DND-41 (cell line): ENCODE results near the gene ZIC2.

Experiments
- EZH2 ChIP-seq: IDR thresholded peaks from 3 replicates; pipeline ENCODE4 v1.6.1; 2012; ENCODE audit warnings: borderline replicate concordance, low read depth, mild to moderate bottlenecking, moderate library complexity, low read length, inconsistent platforms; ENCODE audit not compliant: severe bottlenecking
- TF ChIP-seq, protein P1 (sequence below): IDR thresholded peaks from 2 replicates; pipeline ENCODE4 v1.5.1; 2012; ENCODE audit warnings: borderline replicate concordance, low read length, moderate library complexity, mild to moderate bottlenecking; ENCODE audit not compliant: poor library complexity, severe bottlenecking; ENCODE audit errors: extremely low read depth

DNA sequence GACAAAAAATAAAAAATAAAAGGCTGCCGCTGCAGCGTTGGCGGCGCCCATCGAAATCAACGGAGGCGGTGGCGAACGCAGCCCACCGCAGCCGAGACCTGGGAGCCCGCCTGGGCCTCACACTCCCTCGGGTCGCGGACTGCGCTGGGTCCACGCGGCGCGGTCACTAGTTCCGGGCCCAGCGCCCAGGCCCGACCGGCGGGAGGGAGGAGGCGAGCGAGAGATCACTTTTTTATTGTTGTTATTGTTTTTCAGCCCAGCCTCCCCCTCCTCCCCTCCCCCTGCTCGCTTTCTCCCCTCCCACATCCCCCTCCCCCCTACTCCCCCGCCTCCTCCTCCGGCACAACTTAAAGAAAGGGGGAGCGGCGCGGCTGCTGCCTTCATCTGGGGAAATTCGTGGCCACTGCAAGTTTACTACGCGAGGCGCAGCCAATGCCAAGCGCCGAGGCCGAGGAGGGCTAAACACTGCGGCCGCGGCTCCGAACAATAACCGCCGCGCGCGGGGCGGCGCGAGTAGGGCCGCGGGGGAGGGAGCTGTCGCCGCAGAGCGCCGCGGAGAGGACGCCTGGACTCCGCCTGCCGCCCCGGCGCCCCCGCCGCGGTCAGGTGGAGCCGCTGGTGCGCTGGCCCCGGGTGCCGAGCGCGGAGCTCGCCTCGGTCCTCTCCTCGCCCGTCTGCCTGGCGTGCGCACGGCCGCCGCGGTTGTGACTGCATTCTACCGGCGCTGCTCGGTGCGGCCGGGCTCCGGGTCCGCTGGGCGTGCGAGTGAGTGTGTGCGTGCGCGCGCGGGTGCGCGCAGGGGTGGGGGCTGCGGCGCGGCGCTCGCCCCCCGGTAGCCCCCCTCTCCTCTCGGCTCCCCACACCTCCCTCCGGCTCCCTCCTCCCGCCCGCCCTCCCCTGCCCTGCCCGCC, 505 bp upstream of the ZIC2 start:
- TF ChIP-seq, protein P1, sequence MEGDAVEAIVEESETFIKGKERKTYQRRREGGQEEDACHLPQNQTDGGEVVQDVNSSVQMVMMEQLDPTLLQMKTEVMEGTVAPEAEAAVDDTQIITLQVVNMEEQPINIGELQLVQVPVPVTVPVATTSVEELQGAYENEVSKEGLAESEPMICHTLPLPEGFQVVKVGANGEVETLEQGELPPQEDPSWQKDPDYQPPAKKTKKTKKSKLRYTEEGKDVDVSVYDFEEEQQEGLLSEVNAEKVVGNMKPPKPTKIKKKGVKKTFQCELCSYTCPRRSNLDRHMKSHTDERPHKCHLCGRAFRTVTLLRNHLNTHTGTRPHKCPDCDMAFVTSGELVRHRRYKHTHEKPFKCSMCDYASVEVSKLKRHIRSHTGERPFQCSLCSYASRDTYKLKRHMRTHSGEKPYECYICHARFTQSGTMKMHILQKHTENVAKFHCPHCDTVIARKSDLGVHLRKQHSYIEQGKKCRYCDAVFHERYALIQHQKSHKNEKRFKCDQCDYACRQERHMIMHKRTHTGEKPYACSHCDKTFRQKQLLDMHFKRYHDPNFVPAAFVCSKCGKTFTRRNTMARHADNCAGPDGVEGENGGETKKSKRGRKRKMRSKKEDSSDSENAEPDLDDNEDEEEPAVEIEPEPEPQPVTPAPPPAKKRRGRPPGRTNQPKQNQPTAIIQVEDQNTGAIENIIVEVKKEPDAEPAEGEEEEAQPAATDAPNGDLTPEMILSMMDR: no peak
- TF ChIP-seq EZH2: no peak
